Osteoblast (primary cell): Measurements from ENCODE around the gene MKRN2. TPM values are rescaled to one million over a fixed set of nuclear protein-coding genes. Genes with fewer than 3 reads are reported as not detected.

Experiments used
- DNase-seq: peaks from one replicate; pipeline ENCODE4 v3.0.0; 2011; ENCODE audit warnings: low spot score, mixed read lengths; ENCODE audit not compliant: insufficient read length; ENCODE audit errors: missing footprints
- H2AFZ ChIP-seq: 2 replicates; pipeline ENCODE4 v1.6.0; 2011; ENCODE audit warnings: mild to moderate bottlenecking, low read length
- H3K27ac ChIP-seq: 2 replicates; pipeline ENCODE4 v1.5.1; 2011; ENCODE audit warnings: mild to moderate bottlenecking, low read depth, low read length, moderate library complexity
- H3K27me3 ChIP-seq: 2 replicates; pipeline ENCODE4 v1.6.0; 2012; ENCODE audit warnings: mild to moderate bottlenecking, control low read depth, inconsistent platforms, low read length, moderate library complexity; ENCODE audit not compliant: insufficient read depth
- H3K36me3 ChIP-seq: 2 replicates; pipeline ENCODE4 v1.5.1; 2011; ENCODE audit warnings: mild to moderate bottlenecking, low read length, control low read depth, moderate library complexity; ENCODE audit not compliant: insufficient read depth
- H3K4me1 ChIP-seq: 2 replicates; pipeline ENCODE4 v1.5.1; 2011; ENCODE audit warnings: mild to moderate bottlenecking, low read length, control low read depth, moderate library complexity; ENCODE audit not compliant: insufficient read depth
- H3K4me2 ChIP-seq: 2 replicates; pipeline ENCODE4 v1.6.0; 2011; ENCODE audit warnings: mild to moderate bottlenecking, low read length; ENCODE audit not compliant: insufficient read depth
- H3K4me3 ChIP-seq: fragments of 200-600 bp; sonication (generic); 3 replicates; pipeline ENCODE4 v1.5.1; 2012; ENCODE audit warnings: mild to moderate bottlenecking, low read length, inconsistent platforms; ENCODE audit not compliant: insufficient read depth
- H3K79me2 ChIP-seq: 2 replicates; pipeline ENCODE4 v1.6.0; 2012; ENCODE audit warnings: mild to moderate bottlenecking, low read length, control low read depth, inconsistent platforms; ENCODE audit not compliant: insufficient read depth
- H3K9me3 ChIP-seq: 2 replicates; pipeline ENCODE4 v1.5.1; 2011; ENCODE audit warnings: low read depth, low read length, control low read depth
- H4K20me1 ChIP-seq: 2 replicates; pipeline ENCODE4 v1.6.0; 2012; ENCODE audit warnings: mild to moderate bottlenecking, low read length, control low read depth; ENCODE audit not compliant: insufficient read depth
- total RNA-seq: library from RNA; depleted of rRNA; stranded (reverse); fragments of >200 nt; gene quantifications from 2 replicates; pipeline ENCODE4 v1.2.3, GENCODE V29; 2012
- TF ChIP-seq, protein P1 (sequence below): IDR thresholded peaks from 2 replicates; pipeline ENCODE4 v1.5.1; 2011; ENCODE audit warnings: mild to moderate bottlenecking, low read depth, low read length, moderate library complexity; ENCODE audit errors: extremely low read depth

MKRN2 gene
- total RNA-seq, 1 donor: 40.9 TPM

DNA sequence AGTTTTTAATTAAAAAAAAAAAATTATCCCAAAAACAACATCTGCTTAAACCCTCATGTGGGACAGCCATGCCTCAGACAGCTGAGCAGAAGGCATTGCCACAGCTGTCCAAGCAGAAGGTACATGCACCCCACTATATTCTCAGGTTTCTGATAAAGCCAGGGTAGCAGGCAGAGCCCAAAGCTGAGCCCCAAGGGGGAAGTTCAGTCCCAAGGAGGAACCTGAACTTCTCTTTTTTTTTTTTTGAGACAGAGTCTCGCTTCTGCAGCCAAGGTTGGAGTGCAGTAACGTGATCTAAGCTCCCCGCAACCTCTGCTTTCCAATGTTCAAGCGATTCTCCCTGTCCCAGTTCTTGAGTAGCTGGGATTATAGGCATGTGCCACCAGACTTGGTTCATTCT lies 33.2 kb downstream of the MKRN2 start:
- H3K36me3 ChIP-seq: peaks cover 75% of the 10 kb centered on the region
- no peak overlapping the region for H3K4me3 ChIP-seq
- H4K20me1 ChIP-seq: peaks cover 11% of the 10 kb centered on the region
- no peaks in the 10 kb centered on the region for H3K27me3 ChIP-seq
- H3K4me1 ChIP-seq: peaks cover 7% of the 10 kb centered on the region
- peaks cover 8% of the 10 kb centered on the region for H3K79me2 ChIP-seq
- TF ChIP-seq, protein P1, sequence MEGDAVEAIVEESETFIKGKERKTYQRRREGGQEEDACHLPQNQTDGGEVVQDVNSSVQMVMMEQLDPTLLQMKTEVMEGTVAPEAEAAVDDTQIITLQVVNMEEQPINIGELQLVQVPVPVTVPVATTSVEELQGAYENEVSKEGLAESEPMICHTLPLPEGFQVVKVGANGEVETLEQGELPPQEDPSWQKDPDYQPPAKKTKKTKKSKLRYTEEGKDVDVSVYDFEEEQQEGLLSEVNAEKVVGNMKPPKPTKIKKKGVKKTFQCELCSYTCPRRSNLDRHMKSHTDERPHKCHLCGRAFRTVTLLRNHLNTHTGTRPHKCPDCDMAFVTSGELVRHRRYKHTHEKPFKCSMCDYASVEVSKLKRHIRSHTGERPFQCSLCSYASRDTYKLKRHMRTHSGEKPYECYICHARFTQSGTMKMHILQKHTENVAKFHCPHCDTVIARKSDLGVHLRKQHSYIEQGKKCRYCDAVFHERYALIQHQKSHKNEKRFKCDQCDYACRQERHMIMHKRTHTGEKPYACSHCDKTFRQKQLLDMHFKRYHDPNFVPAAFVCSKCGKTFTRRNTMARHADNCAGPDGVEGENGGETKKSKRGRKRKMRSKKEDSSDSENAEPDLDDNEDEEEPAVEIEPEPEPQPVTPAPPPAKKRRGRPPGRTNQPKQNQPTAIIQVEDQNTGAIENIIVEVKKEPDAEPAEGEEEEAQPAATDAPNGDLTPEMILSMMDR: no peak
- H3K27ac ChIP-seq: no peak overlapping the region
- H3K9me3 ChIP-seq: no peaks in the 10 kb centered on the region
- no peak overlapping the region for H3K4me2 ChIP-seq
- no peak overlapping the region for H2AFZ ChIP-seq
- no peak for DNase-seq

DNA sequence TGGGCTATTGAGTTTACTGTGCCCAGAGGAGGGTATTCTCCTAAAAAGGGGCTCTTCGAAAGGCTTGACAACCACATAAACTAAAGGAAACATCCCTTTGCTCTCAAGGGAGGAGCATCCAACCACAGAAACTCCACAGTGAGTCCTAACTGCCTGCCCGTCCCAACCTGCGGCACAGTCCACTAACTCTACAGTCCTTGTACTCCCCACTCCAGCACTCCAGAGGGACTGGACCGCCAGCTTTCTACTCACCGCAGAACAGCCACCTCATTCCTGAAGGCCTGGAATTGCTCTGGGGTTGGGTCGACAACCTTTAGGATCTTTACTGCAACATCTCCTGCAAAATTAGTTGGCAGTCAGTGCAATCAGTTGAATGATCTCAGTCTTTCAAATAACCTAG lies 34.6 kb downstream of the MKRN2 start:
- TF ChIP-seq, protein P1: no peak
- H3K27ac ChIP-seq: no peak overlapping the region
- peaks cover 71% of the 10 kb centered on the region for H3K36me3 ChIP-seq

DNA sequence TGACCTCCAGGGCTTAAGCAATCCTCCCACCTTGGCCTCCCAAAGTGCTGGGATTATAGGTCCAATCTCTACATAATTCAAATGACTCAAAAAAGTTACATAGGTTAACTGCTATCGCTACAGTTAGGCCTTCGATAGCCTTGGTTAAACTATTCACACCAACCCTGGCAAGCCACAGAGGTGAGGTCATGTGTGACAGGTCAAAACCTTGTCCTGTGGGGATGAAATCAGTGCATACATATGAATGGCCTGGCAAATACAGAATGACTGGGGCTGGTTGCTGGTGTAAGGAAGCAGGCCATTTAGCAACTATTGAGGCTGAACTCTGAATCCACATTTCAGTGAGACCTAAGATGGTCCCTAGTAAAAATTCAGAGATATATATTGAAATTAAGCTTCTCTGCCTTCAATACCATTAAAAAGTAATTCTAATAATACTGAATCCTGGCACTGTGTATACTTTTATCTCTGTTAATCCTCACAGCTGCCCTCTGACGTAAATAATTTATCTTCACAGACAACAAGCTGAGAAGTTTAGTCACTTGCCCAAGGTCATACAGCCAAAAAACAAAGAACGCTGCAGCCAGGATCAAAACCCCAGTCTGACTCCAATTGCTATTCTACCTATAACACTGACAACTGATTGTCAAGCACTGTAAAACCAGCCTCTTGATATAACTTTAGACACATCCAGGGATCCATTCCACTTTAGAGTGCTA lies 35.3 kb downstream of the MKRN2 start:
- Histone ChIP-seq H4K20me1 (peaks cover 11% of the 10 kb centered on the region), H3K4me2 (no peak overlapping the region), H3K79me2 (peaks cover 2% of the 10 kb centered on the region), H3K4me3 (no peak overlapping the region), H3K9me3 (no peaks in the 10 kb centered on the region), H2AFZ (no peak overlapping the region), H3K36me3 (peaks cover 73% of the 10 kb centered on the region), H3K27me3 (no peaks in the 10 kb centered on the region), H3K27ac (no peak overlapping the region), H3K4me1 (peaks cover 7% of the 10 kb centered on the region)
- no peak for DNase-seq
- TF ChIP-seq, protein P1: no peak

More for the DNA sequence above, 34.6 kb downstream of the MKRN2 start:
- Histone ChIP-seq H2AFZ (no peak overlapping the region), H3K9me3 (no peaks in the 10 kb centered on the region), H3K27me3 (no peaks in the 10 kb centered on the region), H3K79me2 (peaks cover 2% of the 10 kb centered on the region), H3K4me2 (no peak overlapping the region), H3K4me1 (peaks cover 7% of the 10 kb centered on the region), H4K20me1 (peaks cover 11% of the 10 kb centered on the region), H3K4me3 (no peak overlapping the region)
- DNase-seq: no peak

DNA sequence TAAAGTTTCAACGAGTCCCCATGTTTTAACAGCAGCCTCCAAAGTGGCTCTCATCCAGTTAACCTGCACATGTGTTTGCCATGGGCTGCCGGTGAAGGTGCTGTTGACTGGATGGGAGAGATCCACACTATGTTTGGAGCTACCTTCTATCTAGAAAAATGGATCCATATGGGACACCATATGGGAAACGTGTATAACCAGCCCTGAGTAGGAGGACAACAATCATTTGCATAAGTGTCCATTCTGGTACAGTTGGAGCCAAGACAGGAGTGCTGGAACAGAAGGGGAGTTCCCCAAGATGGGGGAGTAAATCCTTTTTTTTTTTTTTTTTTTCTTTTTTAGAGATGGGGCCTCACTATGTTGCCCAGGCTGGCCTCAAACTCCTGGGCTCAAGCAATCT lies 36.6 kb downstream of the MKRN2 start:
- Histone ChIP-seq H3K27me3 (no peaks in the 10 kb centered on the region), H2AFZ (no peak overlapping the region), H3K9me3 (no peaks in the 10 kb centered on the region), H3K4me1 (peaks cover 2% of the 10 kb centered on the region), H3K4me3 (no peak overlapping the region), H4K20me1 (peaks cover 5% of the 10 kb centered on the region), H3K27ac (no peak overlapping the region), H3K4me2 (no peak overlapping the region), H3K36me3 (peaks cover 76% of the 10 kb centered on the region), H3K79me2 (no peaks in the 10 kb centered on the region)
- peak; percentile 64 for DNase-seq
- TF ChIP-seq, protein P1: no peak
